Measurements from ENCODE around the gene FAM53C.
"Not testable (repeated sequence)": the region's sequence is repeated elsewhere in the genome, so short reads cannot be mapped to it uniquely, and the experiment has no call there.

Gene FAM53C

GRCh38 chr5:138359621-138360020, 21.6 kb downstream of the FAM53C start:
- H3K9ac ChIP-seq (ENCODE audit: low read depth, low read length) = no peak overlapping the region

GRCh38 chr5:138360941-138361452, 22.9 kb downstream of the FAM53C start:
- H3K36me3 ChIP-seq (ENCODE audit: insufficient read depth, low read length) = no peaks in the 10 kb centered on the region

More at GRCh38 chr5:138359621-138360020, 21.6 kb downstream of the FAM53C start:
- H3K36me3 ChIP-seq (ENCODE audit: insufficient read depth, low read length) = no peaks in the 10 kb centered on the region
- H3K9me3 ChIP-seq (ENCODE audit: control insufficient read depth, insufficient read depth, low read length) = no peaks in the 10 kb centered on the region
- H3K4me1 ChIP-seq (ENCODE audit: insufficient read depth, low read length) = no peaks in the 10 kb centered on the region; the same call in none of the 2 replicates

GRCh38 chr5:138364576-138364975, 26.5 kb downstream of the FAM53C start:
- no peaks in the 10 kb centered on the region for H3K9me3 ChIP-seq (ENCODE audit: control insufficient read depth, insufficient read depth, low read length)
- no peaks in the 10 kb centered on the region for H3K36me3 ChIP-seq (ENCODE audit: insufficient read depth, low read length)
- no peaks in the 10 kb centered on the region; the same call in 1 of the 2 replicates for H3K4me1 ChIP-seq (ENCODE audit: insufficient read depth, low read length)
- no peak overlapping the region for H3K9ac ChIP-seq (ENCODE audit: low read depth, low read length)

More at GRCh38 chr5:138360941-138361452, 22.9 kb downstream of the FAM53C start:
- Histone ChIP-seq H3K9ac (ENCODE audit: low read depth, low read length) (no peak overlapping the region), H3K4me1 (ENCODE audit: insufficient read depth, low read length) (no peaks in the 10 kb centered on the region), H3K9me3 (ENCODE audit: control insufficient read depth, insufficient read depth, low read length) (no peaks in the 10 kb centered on the region)

GRCh38 chr5:138366632-138367382, 28.7 kb downstream of the FAM53C start:
- no peaks in the 10 kb centered on the region; the same call in 1 of the 2 replicates for H3K4me1 ChIP-seq (ENCODE audit: insufficient read depth, low read length)
- no peaks in the 10 kb centered on the region for H3K36me3 ChIP-seq (ENCODE audit: insufficient read depth, low read length)
- H3K9me3 ChIP-seq (ENCODE audit: control insufficient read depth, insufficient read depth, low read length) = no peaks in the 10 kb centered on the region
- no peak overlapping the region for H3K9ac ChIP-seq (ENCODE audit: low read depth, low read length)

DNA sequence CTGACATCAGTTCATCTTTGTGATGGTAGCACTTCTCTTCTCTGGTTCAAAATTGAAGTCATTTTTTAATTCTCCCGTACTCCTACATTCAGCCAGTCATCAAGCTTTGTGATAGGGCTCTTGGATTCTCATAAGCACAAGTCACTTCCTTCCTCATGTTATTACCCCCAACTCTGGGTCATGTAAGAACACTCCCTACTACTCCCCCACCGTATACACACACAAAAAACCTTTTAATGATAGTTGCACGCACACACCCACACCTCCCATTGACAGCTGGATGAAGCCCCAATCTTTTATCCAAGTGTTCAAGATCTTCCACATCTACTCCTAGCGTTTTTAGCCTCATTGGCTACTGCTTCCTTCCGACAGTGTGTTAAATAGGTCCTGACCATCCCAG, 31.2 kb downstream of the FAM53C start:
- H3K9me3 ChIP-seq (ENCODE audit: control insufficient read depth, insufficient read depth, low read length) = no peaks in the 10 kb centered on the region
- H3K36me3 ChIP-seq (ENCODE audit: insufficient read depth, low read length) = 0 out of 2 replicates have a peak, but pooled peaks cover 3% of the 10 kb centered on the region
- H3K9ac ChIP-seq (ENCODE audit: low read depth, low read length) = no peak overlapping the region
- no peaks in the 10 kb centered on the region; the same call in 1 of the 2 replicates for H3K4me1 ChIP-seq (ENCODE audit: insufficient read depth, low read length)

DNA sequence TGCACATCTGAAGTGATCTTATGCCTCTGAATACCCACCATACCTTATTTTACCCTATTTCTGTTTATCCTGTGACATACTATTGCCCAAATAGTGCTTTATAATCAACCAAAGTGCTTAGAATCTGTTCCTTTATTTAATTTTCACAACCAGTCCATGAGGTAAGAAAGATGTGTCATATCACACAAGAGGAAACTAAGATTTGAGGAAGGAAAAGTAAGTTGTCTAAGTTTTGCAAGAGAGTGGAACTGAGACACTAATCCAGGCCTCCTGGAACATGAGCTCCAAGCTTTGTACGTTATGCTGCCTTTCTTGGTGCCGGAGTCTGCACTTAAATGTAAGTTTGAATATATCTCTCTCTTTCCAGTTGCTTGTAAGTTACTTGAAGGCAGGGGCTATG, 31.6 kb downstream of the FAM53C start:
- no peaks in the 10 kb centered on the region for H3K9me3 ChIP-seq (ENCODE audit: control insufficient read depth, insufficient read depth, low read length)
- H3K36me3 ChIP-seq (ENCODE audit: insufficient read depth, low read length) = 0 out of 2 replicates have a peak, but pooled peaks cover 3% of the 10 kb centered on the region
- H3K9ac ChIP-seq (ENCODE audit: low read depth, low read length) = no peak overlapping the region
- H3K4me1 ChIP-seq (ENCODE audit: insufficient read depth, low read length) = no peaks in the 10 kb centered on the region; the same call in 1 of the 2 replicates

DNA sequence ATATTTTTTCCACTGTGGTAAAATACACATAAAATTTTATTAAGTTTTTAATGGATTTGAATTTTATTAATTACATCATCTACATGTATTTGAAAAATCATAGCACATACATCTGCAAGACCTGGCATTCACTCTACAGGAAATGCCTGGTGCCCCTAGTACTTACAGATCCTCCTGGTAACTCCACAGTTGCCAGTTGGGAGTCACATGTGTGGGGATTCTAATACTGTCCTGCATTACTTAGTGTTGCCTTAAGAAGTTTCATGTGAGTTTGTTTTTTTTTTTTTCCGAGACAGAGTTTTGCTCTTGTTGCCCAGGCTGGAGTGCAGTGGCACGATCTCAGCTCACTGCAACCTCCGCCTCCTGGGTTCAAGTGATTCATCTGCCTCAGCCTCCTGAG, 32.5 kb downstream of the FAM53C start:
- Histone ChIP-seq H3K9me3 (ENCODE audit: control insufficient read depth, insufficient read depth, low read length) (no peaks in the 10 kb centered on the region), H3K36me3 (ENCODE audit: insufficient read depth, low read length) (0 out of 2 replicates have a peak, but pooled peaks cover 3% of the 10 kb centered on the region), H3K4me1 (ENCODE audit: insufficient read depth, low read length) (no peaks in the 10 kb centered on the region; the same call in 1 of the 2 replicates), H3K9ac (ENCODE audit: low read depth, low read length) (no peak overlapping the region)

GRCh38 chr5:138371454-138371853, 33.4 kb downstream of the FAM53C start:
- Histone ChIP-seq H3K4me1 (ENCODE audit: insufficient read depth, low read length) (no peaks in the 10 kb centered on the region; the same call in 1 of the 2 replicates), H3K9ac (ENCODE audit: low read depth, low read length) (no peak overlapping the region), H3K36me3 (ENCODE audit: insufficient read depth, low read length) (0 out of 2 replicates have a peak, but pooled peaks cover 3% of the 10 kb centered on the region), H3K9me3 (ENCODE audit: control insufficient read depth, insufficient read depth, low read length) (no peaks in the 10 kb centered on the region)

- Histone ChIP-seq H3K9me3 (ENCODE audit: control insufficient read depth, insufficient read depth, low read length) (no peaks in the 10 kb centered on the region), H3K4me1 (ENCODE audit: insufficient read depth, low read length) (no peaks in the 10 kb centered on the region; the same call in 1 of the 2 replicates), H3K9ac (ENCODE audit: low read depth, low read length) (no peak overlapping the region), H3K36me3 (ENCODE audit: insufficient read depth, low read length) (0 out of 2 replicates have a peak, but pooled peaks cover 3% of the 10 kb centered on the region)
Observed at GRCh38 chr5:138372225-138372624, 34.2 kb downstream of the FAM53C start.

DNA sequence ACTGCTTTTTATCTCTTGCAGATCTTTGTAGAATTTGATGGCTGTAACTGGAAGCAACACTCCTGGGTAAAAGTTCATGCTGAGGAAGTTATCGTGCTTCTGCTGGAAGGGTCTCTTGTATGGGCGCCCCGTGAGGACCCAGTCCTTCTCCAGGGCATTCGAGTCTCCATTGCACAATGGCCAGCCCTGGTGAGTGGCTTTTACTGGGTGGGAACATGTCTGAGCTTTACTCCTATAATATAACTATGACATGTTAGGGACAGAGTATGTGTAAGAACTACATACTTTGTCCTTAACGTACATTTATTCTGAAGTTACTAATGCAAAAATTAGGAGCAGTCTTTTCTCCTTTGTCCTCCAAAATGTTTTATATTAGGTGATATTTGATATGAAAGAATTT, 34.6 kb downstream of the FAM53C start:
- no peak overlapping the region for H3K9ac ChIP-seq (ENCODE audit: low read depth, low read length)
- H3K36me3 ChIP-seq (ENCODE audit: insufficient read depth, low read length) = peaks cover 5% of the 10 kb centered on the region; the same call in 1 of the 2 replicates
- no peaks in the 10 kb centered on the region; the same call in 1 of the 2 replicates for H3K4me1 ChIP-seq (ENCODE audit: insufficient read depth, low read length)
- H3K9me3 ChIP-seq (ENCODE audit: control insufficient read depth, insufficient read depth, low read length) = no peaks in the 10 kb centered on the region

GRCh38 chr5:138382347-138382746, 44.3 kb downstream of the FAM53C start:
- no peak overlapping the region for H3K9ac ChIP-seq (ENCODE audit: low read depth, low read length)
- H3K9me3 ChIP-seq (ENCODE audit: control insufficient read depth, insufficient read depth, low read length) = no peaks in the 10 kb centered on the region
- no peaks in the 10 kb centered on the region for H3K4me1 ChIP-seq (ENCODE audit: insufficient read depth, low read length)
- peaks cover 14% of the 10 kb centered on the region; the same call in 1 of the 2 replicates for H3K36me3 ChIP-seq (ENCODE audit: insufficient read depth, low read length)

DNA sequence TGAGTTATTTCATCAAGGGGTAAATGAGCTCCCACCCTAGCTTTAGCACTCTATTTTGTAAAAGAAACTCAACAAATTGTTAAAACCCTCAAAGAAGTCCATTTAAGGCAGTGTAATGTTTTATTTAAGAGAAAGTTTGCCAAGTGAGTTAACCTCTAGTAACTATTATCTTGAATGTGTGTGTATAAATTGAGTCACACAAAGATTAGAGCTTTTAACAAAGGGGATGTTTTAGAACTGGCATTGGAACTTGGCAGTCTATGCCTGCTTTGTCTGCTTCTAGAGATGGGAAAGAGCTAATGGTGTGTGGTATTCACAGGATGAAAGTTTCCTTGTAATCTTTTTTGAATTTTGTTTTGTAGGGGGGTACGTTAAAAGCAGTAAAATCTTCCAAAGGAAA, 47.6 kb downstream of the FAM53C start:
- Histone ChIP-seq H3K9ac (ENCODE audit: low read depth, low read length) (no peak overlapping the region), H3K9me3 (ENCODE audit: control insufficient read depth, insufficient read depth, low read length) (no peaks in the 10 kb centered on the region), H3K36me3 (ENCODE audit: insufficient read depth, low read length) (peaks cover 12% of the 10 kb centered on the region), H3K4me1 (ENCODE audit: insufficient read depth, low read length) (no peaks in the 10 kb centered on the region)

DNA sequence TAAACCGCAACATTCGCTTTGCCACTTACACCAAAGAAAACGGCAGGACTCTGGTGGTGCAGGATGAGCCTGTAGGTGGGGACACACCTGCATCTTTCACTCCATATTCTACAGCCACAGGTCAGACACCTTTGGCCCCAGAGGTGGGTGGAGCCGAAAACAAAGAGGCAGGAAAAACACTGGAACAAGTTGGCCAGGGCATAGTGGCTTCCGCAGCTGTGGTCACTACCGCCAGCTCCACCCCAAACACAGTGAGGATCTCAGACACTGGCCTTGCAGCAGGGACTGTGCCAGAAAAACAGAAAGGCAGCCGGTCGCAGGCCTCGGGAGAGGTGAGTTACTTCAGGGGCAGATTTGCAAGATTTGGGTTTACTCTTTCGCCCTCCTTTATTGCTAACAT, 48.2 kb downstream of the FAM53C start:
- Histone ChIP-seq H3K4me1 (ENCODE audit: insufficient read depth, low read length) (no peaks in the 10 kb centered on the region), H3K9ac (ENCODE audit: low read depth, low read length) (no peak overlapping the region), H3K36me3 (ENCODE audit: insufficient read depth, low read length) (peaks cover 13% of the 10 kb centered on the region), H3K9me3 (ENCODE audit: control insufficient read depth, insufficient read depth, low read length) (no peaks in the 10 kb centered on the region)

GRCh38 chr5:138389332-138389731, 51.3 kb downstream of the FAM53C start:
- Histone ChIP-seq H3K9me3 (ENCODE audit: control insufficient read depth, insufficient read depth, low read length) (no peaks in the 10 kb centered on the region), H3K4me1 (ENCODE audit: insufficient read depth, low read length) (no peaks in the 10 kb centered on the region), H3K9ac (ENCODE audit: low read depth, low read length) (no peak overlapping the region), H3K36me3 (ENCODE audit: insufficient read depth, low read length) (peaks cover 22% of the 10 kb centered on the region)

DNA sequence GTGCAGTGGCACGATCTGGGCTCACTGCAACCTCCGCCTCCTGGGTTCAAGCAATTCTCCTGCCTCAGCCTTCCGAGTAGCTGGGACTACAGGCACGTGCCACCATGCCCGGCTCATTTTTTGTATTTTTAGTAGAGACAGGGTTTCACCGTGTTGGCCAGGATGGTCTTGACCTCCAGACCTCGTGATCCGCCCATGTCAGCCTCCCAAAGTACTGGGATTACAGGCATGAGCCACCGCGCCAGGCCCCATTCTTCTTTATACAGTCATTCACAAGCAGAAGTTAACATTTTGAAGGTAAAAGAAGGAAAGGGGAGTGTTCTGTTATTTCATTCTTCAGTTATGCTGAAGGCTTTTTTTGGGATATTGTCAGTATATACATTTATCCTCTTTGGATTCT, 51.8 kb downstream of the FAM53C start:
- not testable (repeated sequence) for H3K4me1 ChIP-seq (ENCODE audit: insufficient read depth, low read length); H3K9me3 ChIP-seq (ENCODE audit: control insufficient read depth, insufficient read depth, low read length); H3K9ac ChIP-seq (ENCODE audit: low read depth, low read length)
- peaks cover 23% of the 10 kb centered on the region for H3K36me3 ChIP-seq (ENCODE audit: insufficient read depth, low read length)
